Liver (tissue), 9 donors: ENCODE results near the gene ARSB. TPM values are rescaled to one million over a fixed set of nuclear protein-coding genes. Genes with fewer than 3 reads are reported as not detected.

Experiments
- DNase-seq: peaks from one replicate; pipeline ENCODE4 v3.0.0-alpha.2; 2017; ENCODE audit warnings: low spot score
- H3K27ac ChIP-seq, 2 donors: one replicate each; pipeline ENCODE4 v1.7.0; 2013; ENCODE audit warnings: inconsistent platforms in 2 of 2, low read length in 2 of 2, control low read depth in 1 of 2, low read depth in 1 of 2, mild to moderate bottlenecking in 1 of 2
- H3K27me3 ChIP-seq, 4 donors: one replicate each; pipeline versions ENCODE4 v1.6.1 to v1.7.0; 2013; ENCODE audit warnings: low read length in 3 of 4, inconsistent platforms in 1 of 4, mild to moderate bottlenecking in 1 of 4, moderate library complexity in 1 of 4; ENCODE audit not compliant: control insufficient read depth in 4 of 4, insufficient read depth in 4 of 4
- H3K36me3 ChIP-seq, 4 donors: one replicate each; pipeline versions ENCODE4 v1.6.1 to v1.7.0; 2013; ENCODE audit warnings: low read length in 3 of 4, mild to moderate bottlenecking in 3 of 4, low read depth in 1 of 4, moderate library complexity in 1 of 4; ENCODE audit not compliant: control insufficient read depth in 4 of 4, insufficient read depth in 3 of 4
- H3K4me1 ChIP-seq, 4 donors: one replicate each; pipeline versions ENCODE4 v1.6.1 to v1.7.0; 2013; ENCODE audit warnings: low read length in 3 of 4, mild to moderate bottlenecking in 3 of 4, moderate library complexity in 1 of 4; ENCODE audit not compliant: control insufficient read depth in 4 of 4, insufficient read depth in 4 of 4
- H3K4me3 ChIP-seq, 3 donors: one replicate each; pipeline versions ENCODE4 v1.6.1 to v1.7.0; 2013; ENCODE audit warnings: low read length in 3 of 3, control low read depth in 1 of 3, low read depth in 1 of 3, mild to moderate bottlenecking in 1 of 3
- H3K9ac ChIP-seq, 2 donors: one replicate each; pipeline ENCODE4 v1.7.0; 2013; ENCODE audit warnings: low read length in 2 of 2, mild to moderate bottlenecking in 2 of 2, moderate library complexity in 2 of 2, control low read depth in 1 of 2, low read depth in 1 of 2
- H3K9me3 ChIP-seq, 4 donors: one replicate each; pipeline versions ENCODE4 v1.6.1 to v1.7.0; 2013; ENCODE audit warnings: low read length in 3 of 4; ENCODE audit not compliant: control insufficient read depth in 4 of 4
- EGR1 ChIP-seq, 2 donors: IDR thresholded peaks; 2 replicates each; pipeline ENCODE4 v1.6.1; 2016 to 2018; ENCODE audit warnings: antibody characterized with exemption in 2 of 2, low read depth in 2 of 2
- FOXA1 ChIP-seq: IDR thresholded peaks from 2 replicates; pipeline ENCODE4 v1.6.1; 2016; ENCODE audit warnings: antibody characterized with exemption
- FOXA2 ChIP-seq: IDR thresholded peaks from 2 replicates; pipeline ENCODE4 v1.6.1; 2016; ENCODE audit warnings: antibody characterized with exemption
- GABPA ChIP-seq, 2 donors: IDR thresholded peaks in 1 of 2; conservative IDR thresholded peaks in 1 of 2; 2 replicates each; pipeline ENCODE4 v1.6.1; 2016; ENCODE audit warnings: antibody characterized with exemption in 2 of 2, mild to moderate bottlenecking in 1 of 2, moderate library complexity in 1 of 2
- HNF4A ChIP-seq, 2 donors: conservative IDR thresholded peaks; 2 replicates each; pipeline ENCODE4 v1.6.1; 2016; ENCODE audit warnings: antibody characterized with exemption in 2 of 2, mild to moderate bottlenecking in 2 of 2
- HNF4G ChIP-seq: IDR thresholded peaks from 2 replicates; pipeline ENCODE4 v1.6.1; 2016; ENCODE audit warnings: antibody characterized with exemption
- JUND ChIP-seq, 2 donors: IDR thresholded peaks; 2 replicates each; pipeline ENCODE4 v1.6.1; 2016; ENCODE audit warnings: antibody characterized with exemption in 2 of 2
- MAX ChIP-seq: IDR thresholded peaks from 2 replicates; pipeline ENCODE4 v1.6.1; 2016; ENCODE audit warnings: antibody characterized with exemption
- NR2F2 ChIP-seq: IDR thresholded peaks from 2 replicates; pipeline ENCODE4 v1.6.1; 2016; ENCODE audit warnings: antibody characterized with exemption
- RAD21 ChIP-seq, 2 donors: IDR thresholded peaks; 2 replicates each; pipeline ENCODE4 v1.6.1; 2016; ENCODE audit warnings: antibody characterized with exemption in 2 of 2, mild to moderate bottlenecking in 2 of 2
- REST ChIP-seq: IDR thresholded peaks from 2 replicates; pipeline ENCODE4 v1.6.1; 2016; ENCODE audit warnings: antibody characterized with exemption, mild to moderate bottlenecking
- RXRA ChIP-seq, 2 donors: IDR thresholded peaks; 2 replicates each; pipeline ENCODE4 v1.6.1; 2017 to 2018; ENCODE audit warnings: antibody characterized with exemption in 2 of 2, mild to moderate bottlenecking in 1 of 2
- SP1 ChIP-seq: IDR thresholded peaks from 2 replicates; pipeline ENCODE4 v1.6.1; 2018; ENCODE audit warnings: antibody characterized with exemption, mild to moderate bottlenecking
- TAF1 ChIP-seq: conservative IDR thresholded peaks from 2 replicates; pipeline ENCODE4 v1.6.1; 2016; ENCODE audit warnings: antibody characterized with exemption, mild to moderate bottlenecking
- YY1 ChIP-seq: IDR thresholded peaks from 2 replicates; pipeline ENCODE4 v1.6.1; 2016; ENCODE audit warnings: antibody characterized with exemption, mild to moderate bottlenecking
- WGBS: extraction: QIAGEN DNeasy Blood & Tissue Kit; methylation state at CpG from one replicate; pipeline ENCODE4 v1.1.7; 2013; 5-methylcytosine and 5-hydroxymethylcytosine counted together
- polyA plus RNA-seq, 2 donors: library from polyadenylated mRNA; stranded (reverse) in 1 of 2; unstranded in 1 of 2; fragments of 200-250 nt in 1 of 2; fragments of >200 nt in 1 of 2; fragmentation: Nextera tagmentation in 1 of 2; extraction: Ambion mirVana in 1 of 2; gene quantifications; one replicate each; pipeline versions ENCODE4 v1.2.1 to v1.2.3, GENCODE V29; 2013 to 2015
- total RNA-seq, 2 donors: library from RNA; depleted of rRNA; stranded (reverse); fragments of >200 nt; gene quantifications; one replicate each; pipeline ENCODE4 v1.2.3, GENCODE V29; 2014
- TF ChIP-seq, protein P1 (sequence below): fragments of 150-350 bp; IDR thresholded peaks from 2 replicates; pipeline ENCODE4 v1.5.1; 2017; ENCODE audit warnings: improper control_type of control experiment, low read depth, low read length; ENCODE audit not compliant: missing input control
- TF ChIP-seq, protein P2 (sequence below): IDR thresholded peaks from 2 replicates; pipeline ENCODE4 v1.6.1; 2016; ENCODE audit warnings: antibody characterized with exemption
- TF ChIP-seq, protein P3 (sequence below): IDR thresholded peaks from 2 replicates; pipeline ENCODE4 v1.6.1; 2016; ENCODE audit warnings: antibody characterized with exemption
- donor health status: healthy.
- donor health status: healthy.
- donor health status: healthy.
- donor health status: healthy.
- donor health status: healthy.

ARSB gene
- total and polyA plus RNA-seq, 4 donors, result 3.5 to 26.2 (median 8.7) TPM

GRCh38 chr5:78974601-78975000 is 10.5 kb downstream of the ARSB start:
- Histone ChIP-seq H3K4me3 (no peak overlapping the region), H3K9me3 (no peaks in the 10 kb centered on the region), H3K9ac (no peak overlapping the region), H3K27me3 (no peaks in the 10 kb centered on the region), H3K27ac (no peak overlapping the region), H3K36me3 (no peaks in the 10 kb centered on the region), H3K4me1 (peaks cover 0 to 12% (median 4%) of the 10 kb centered on the region in 4 donors)
- 77% methylated on average over 2 of the region's 2 CpGs for WGBS
- no peak for DNase-seq
- TF ChIP-seq FOXA1 (no peak), REST (no peak), HNF4A (conservative IDR thresholded peaks at IDR 0.05) (no peak), HNF4G (no peak), NR2F2 (no peak), MAX (no peak), FOXA2 (no peak), GABPA (IDR thresholded peaks at IDR 0.05 in 1 of 2, conservative IDR thresholded peaks at IDR 0.05 in 1 of 2) (no peak), YY1 (no peak), EGR1 (IDR thresholded peaks at IDR 0.05; ENCODE audit: low read depth in 2 of 2) (no peak), SP1 (no peak), RAD21 (IDR thresholded peaks at IDR 0.05) (no peak), RXRA (IDR thresholded peaks at IDR 0.05) (no peak), TAF1 (no peak)
- TF ChIP-seq, protein P1, sequence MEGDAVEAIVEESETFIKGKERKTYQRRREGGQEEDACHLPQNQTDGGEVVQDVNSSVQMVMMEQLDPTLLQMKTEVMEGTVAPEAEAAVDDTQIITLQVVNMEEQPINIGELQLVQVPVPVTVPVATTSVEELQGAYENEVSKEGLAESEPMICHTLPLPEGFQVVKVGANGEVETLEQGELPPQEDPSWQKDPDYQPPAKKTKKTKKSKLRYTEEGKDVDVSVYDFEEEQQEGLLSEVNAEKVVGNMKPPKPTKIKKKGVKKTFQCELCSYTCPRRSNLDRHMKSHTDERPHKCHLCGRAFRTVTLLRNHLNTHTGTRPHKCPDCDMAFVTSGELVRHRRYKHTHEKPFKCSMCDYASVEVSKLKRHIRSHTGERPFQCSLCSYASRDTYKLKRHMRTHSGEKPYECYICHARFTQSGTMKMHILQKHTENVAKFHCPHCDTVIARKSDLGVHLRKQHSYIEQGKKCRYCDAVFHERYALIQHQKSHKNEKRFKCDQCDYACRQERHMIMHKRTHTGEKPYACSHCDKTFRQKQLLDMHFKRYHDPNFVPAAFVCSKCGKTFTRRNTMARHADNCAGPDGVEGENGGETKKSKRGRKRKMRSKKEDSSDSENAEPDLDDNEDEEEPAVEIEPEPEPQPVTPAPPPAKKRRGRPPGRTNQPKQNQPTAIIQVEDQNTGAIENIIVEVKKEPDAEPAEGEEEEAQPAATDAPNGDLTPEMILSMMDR, result no peak
- TF ChIP-seq, protein P2, sequence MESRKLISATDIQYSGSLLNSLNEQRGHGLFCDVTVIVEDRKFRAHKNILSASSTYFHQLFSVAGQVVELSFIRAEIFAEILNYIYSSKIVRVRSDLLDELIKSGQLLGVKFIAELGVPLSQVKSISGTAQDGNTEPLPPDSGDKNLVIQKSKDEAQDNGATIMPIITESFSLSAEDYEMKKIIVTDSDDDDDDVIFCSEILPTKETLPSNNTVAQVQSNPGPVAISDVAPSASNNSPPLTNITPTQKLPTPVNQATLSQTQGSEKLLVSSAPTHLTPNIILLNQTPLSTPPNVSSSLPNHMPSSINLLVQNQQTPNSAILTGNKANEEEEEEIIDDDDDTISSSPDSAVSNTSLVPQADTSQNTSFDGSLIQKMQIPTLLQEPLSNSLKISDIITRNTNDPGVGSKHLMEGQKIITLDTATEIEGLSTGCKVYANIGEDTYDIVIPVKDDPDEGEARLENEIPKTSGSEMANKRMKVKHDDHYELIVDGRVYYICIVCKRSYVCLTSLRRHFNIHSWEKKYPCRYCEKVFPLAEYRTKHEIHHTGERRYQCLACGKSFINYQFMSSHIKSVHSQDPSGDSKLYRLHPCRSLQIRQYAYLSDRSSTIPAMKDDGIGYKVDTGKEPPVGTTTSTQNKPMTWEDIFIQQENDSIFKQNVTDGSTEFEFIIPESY, result no peak
- TF ChIP-seq, protein P3, sequence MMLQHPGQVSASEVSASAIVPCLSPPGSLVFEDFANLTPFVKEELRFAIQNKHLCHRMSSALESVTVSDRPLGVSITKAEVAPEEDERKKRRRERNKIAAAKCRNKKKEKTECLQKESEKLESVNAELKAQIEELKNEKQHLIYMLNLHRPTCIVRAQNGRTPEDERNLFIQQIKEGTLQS, result no peak

- Histone ChIP-seq H3K4me3 (no peak overlapping the region), H3K9me3 (no peaks in the 10 kb centered on the region), H3K36me3 (no peaks in the 10 kb centered on the region), H3K27ac (no peak overlapping the region), H3K9ac (no peak overlapping the region), H3K27me3 (no peaks in the 10 kb centered on the region), H3K4me1 (peaks cover 0 to 12% (median 3%) of the 10 kb centered on the region in 4 donors)
- 78% methylated on average over 5 of the region's 5 CpGs for WGBS
- TF ChIP-seq FOXA2, result no peak
- TF ChIP-seq, protein P3, result no peak
- TF ChIP-seq EGR1 (IDR thresholded peaks at IDR 0.05; ENCODE audit: low read depth in 2 of 2), result no peak
- TF ChIP-seq GABPA (IDR thresholded peaks at IDR 0.05 in 1 of 2, conservative IDR thresholded peaks at IDR 0.05 in 1 of 2), result no peak
- TF ChIP-seq REST, result no peak
- no peak for TF ChIP-seq RAD21 (IDR thresholded peaks at IDR 0.05)
- no peak for TF ChIP-seq MAX
- no peak for TF ChIP-seq JUND (IDR thresholded peaks at IDR 0.05)
- no peak for DNase-seq
These were observed 11.1 kb downstream of the ARSB start for GRCh38 chr5:78974011-78974410.
